A549 (cell line): Measurements from ENCODE around the gene RTN3. TPM values are rescaled to one million over a fixed set of nuclear protein-coding genes. Genes with fewer than 3 reads are reported as not detected.

Experiments used
- ATAC-seq, 2 experiments: fragments of 200-7000 bp in 1 of 2; fragments of >200 bp in 1 of 2; cut with Nextera tagmentation in 1 of 2; cut with Tn5 transposase in 1 of 2; 3 replicates each; pipeline versions ENCODE4 v1.8.0 to v1.9.1; 2018 to 2020; ENCODE audit warnings: mild to moderate bottlenecking in 1 of 2, moderate library complexity in 1 of 2
- CTCF ChIA-PET: fragments of 300-600 bp; sonication (Branson Sonifier 250); formaldehyde crosslinking; extraction: SDS; loops from one replicate; lab custom pipeline; 2021; ENCODE audit warnings: antibody characterized with exemption, inconsistent platforms; lab: Yijun Ruan, JAX
- POLR2A ChIA-PET: fragments of 350-600 bp; formaldehyde crosslinking; extraction: SDS; loops from one replicate; lab custom pipeline; 2021; ENCODE audit warnings: antibody characterized with exemption, inconsistent platforms; lab: Yijun Ruan, JAX
- DNase-seq, 2 experiments: peaks; one replicate each; pipeline versions ENCODE4 v3.0.0 to v3.0.0-alpha.2; 2011 to 2016; ENCODE audit warnings: low read depth in 1 of 2, low spot score in 1 of 2
- FAIRE-seq: peaks from 2 replicates; lab custom pipeline; 2011; peaks lifted over from hg19 to GRCh38; lab: Jason Lieb, UNC
- H3K27ac ChIP-seq, 2 experiments: fragments of >200 bp; sonication (Bioruptor Twin); formaldehyde crosslinking; 3 replicates each; pipeline ENCODE4 v1.5.1; 2016 to 2017
- H3K4me1 ChIP-seq: fragments of >200 bp; sonication (Bioruptor Twin); formaldehyde crosslinking; 3 replicates; pipeline ENCODE4 v1.6.1; 2016
- H3K4me2 ChIP-seq: fragments of >200 bp; sonication (Bioruptor Twin); formaldehyde crosslinking; 3 replicates; pipeline ENCODE4 v1.6.1; 2016
- H3K4me3 ChIP-seq: fragments of >200 bp; sonication (Bioruptor Twin); formaldehyde crosslinking; 3 replicates; pipeline ENCODE4 v1.5.1; 2016
- H3K9me3 ChIP-seq: fragments of >200 bp; sonication (Bioruptor Twin); formaldehyde crosslinking; 3 replicates; pipeline ENCODE4 v1.6.1; 2016
- CBX2 ChIP-seq: fragments of 200-600 bp; sonication (generic); IDR thresholded peaks from 2 replicates; pipeline ENCODE4 v1.6.1; 2016; ENCODE audit warnings: low read depth, mild to moderate bottlenecking, borderline replicate concordance
- CEBPB ChIP-seq, 2 experiments: fragments of >200 bp in 1 of 2; sonication (Bioruptor Twin) in 1 of 2; formaldehyde crosslinking in 1 of 2; IDR thresholded peaks; 2 replicates each; pipeline ENCODE4 v1.6.1; 2012 to 2016
- CHD4 ChIP-seq: fragments of 200-600 bp; sonication (generic); IDR thresholded peaks from 2 replicates; pipeline ENCODE4 v1.6.1; 2016; ENCODE audit warnings: antibody characterized with exemption, mild to moderate bottlenecking, borderline replicate concordance
- EHMT2 ChIP-seq: fragments of 200-600 bp; sonication (generic); IDR thresholded peaks from 2 replicates; pipeline ENCODE4 v1.6.1; 2016; ENCODE audit warnings: antibody characterized with exemption, low read depth, mild to moderate bottlenecking, moderate library complexity
- FOSL2 ChIP-seq, 2 experiments: fragments of 450-650 bp in 1 of 2; fragments of >200 bp in 1 of 2; sonication (Bioruptor Twin) in 1 of 2; formaldehyde crosslinking; IDR thresholded peaks; 2 replicates each; pipeline versions ENCODE4 v1.5.0 to v1.6.1; 2016 to 2020; ENCODE audit warnings: mild to moderate bottlenecking in 1 of 2, moderate library complexity in 1 of 2
- GATA3 ChIP-seq: IDR thresholded peaks from 2 replicates; pipeline ENCODE4 v1.6.1; 2012; ENCODE audit warnings: borderline replicate concordance
- JUN ChIP-seq, 2 experiments: fragments of >200 bp; sonication (Bioruptor Twin); formaldehyde crosslinking; IDR thresholded peaks; 2 replicates in 1 of 2; 3 replicates in 1 of 2; pipeline ENCODE4 v1.6.1; 2016 to 2017
- KDM1A ChIP-seq: fragments of 200-600 bp; sonication (generic); IDR thresholded peaks from 2 replicates; pipeline ENCODE4 v1.6.1; 2016; ENCODE audit warnings: low read depth, mild to moderate bottlenecking
- MAX ChIP-seq: IDR thresholded peaks from 2 replicates; pipeline ENCODE4 v1.6.1; 2012
- POLR2AphosphoS2 ChIP-seq: conservative IDR thresholded peaks from 2 replicates; pipeline ENCODE4 v1.6.1; 2012; ENCODE audit warnings: low read length, improper control_type of control experiment, inconsistent platforms
- RAD21 ChIP-seq, 2 experiments: fragments of >200 bp in 1 of 2; sonication (Bioruptor Twin) in 1 of 2; formaldehyde crosslinking in 1 of 2; IDR thresholded peaks in 1 of 2; conservative IDR thresholded peaks in 1 of 2; 2 replicates in 1 of 2; 3 replicates in 1 of 2; pipeline ENCODE4 v1.6.1; 2012 to 2018; ENCODE audit warnings: inconsistent platforms in 1 of 2
- RCOR1 ChIP-seq: fragments of 150-350 bp; IDR thresholded peaks from 2 replicates; pipeline ENCODE4 v1.6.1; 2014; ENCODE audit warnings: antibody characterized with exemption, low read length, low read depth
- RFX5 ChIP-seq: fragments of 450-650 bp; IDR thresholded peaks from 2 replicates; pipeline ENCODE4 v1.7.1; 2014; ENCODE audit warnings: antibody characterized with exemption, mild to moderate bottlenecking, moderate library complexity
- RNF2 ChIP-seq: fragments of 200-600 bp; sonication (generic); IDR thresholded peaks from 2 replicates; pipeline ENCODE4 v1.6.1; 2016; ENCODE audit warnings: low read depth, mild to moderate bottlenecking, antibody characterized with exemption, moderate library complexity, borderline replicate concordance
- TP53 ChIP-seq: fragments of 250-450 bp; sonication (Bioruptor Pico); IDR thresholded peaks from 2 replicates; pipeline ENCODE4 v1.5.0; 2021; ENCODE audit warnings: mild to moderate bottlenecking, moderate library complexity
- ZC3H11A ChIP-seq: fragments of 450-650 bp; IDR thresholded peaks from 2 replicates; pipeline ENCODE4 v1.6.1; 2014; ENCODE audit warnings: antibody characterized with exemption, mild to moderate bottlenecking
- ZFP36 ChIP-seq: fragments of 450-650 bp; IDR thresholded peaks from 2 replicates; pipeline ENCODE4 v1.6.1; 2014; ENCODE audit warnings: borderline replicate concordance; ENCODE audit not compliant: partially characterized antibody
- ZNF302 ChIP-seq: fragments of 250-450 bp; sonication (Bioruptor Pico); IDR thresholded peaks from 2 replicates; pipeline ENCODE4 v1.9.0; 2021; ENCODE audit warnings: inconsistent platforms, mild to moderate bottlenecking, moderate library complexity
- WGBS: methylation state at CpG from one replicate; pipeline ENCODE4 v1.1.6; 2017; ENCODE audit errors: missing lambda C conversion rate; 5-methylcytosine and 5-hydroxymethylcytosine counted together
- polyA plus RNA-seq, 4 experiments: library from polyadenylated mRNA; depleted of rRNA in 3 of 4; stranded (reverse); fragments of >200 nt; fragmentation: RNase III in 1 of 4; extraction: RNeasy Plus Mini Kit Qiagen cat#74134 plus additional on column Dnase treatment in 1 of 4; gene quantifications; 2 replicates in 3 of 4; 3 replicates in 1 of 4; pipeline ENCODE4 v1.2.3, GENCODE V29; 2011 to 2017
- TF ChIP-seq, protein P1 (sequence below): fragments of >200 bp; sonication (Bioruptor Twin); formaldehyde crosslinking; IDR thresholded peaks from 3 replicates; pipeline ENCODE4 v1.5.1; 2016

The RTN3 gene
- polyA plus RNA-seq, 2 of the 4 experiments (the other 2 are of a cell fraction): 108 to 196 TPM

- WGBS: 88% methylated on average over 13 of the region's 13 CpGs
- CTCF ChIA-PET: interaction anchor here (0.6 to 2.7 kb wide), 10 partner anchors 9 to 692 kb away, joined by 3 to 13 read pairs (median 4); partner anchors contain the start of genes ATL3 and ZFTA
- ATAC-seq: peak; percentile 64 to 78; a peak in 5 of 6 replicates
Measured at GRCh38 chr11:63745304-63746170, 64.2 kb downstream of the RTN3 start.

GRCh38 chr11:63747011-63747410, 65.7 kb downstream of the RTN3 start:
- no peak for DNase-seq
- 82% methylated on average over 3 of the region's 3 CpGs for whole genome bisulfite sequencing
- H3K27ac ChIP-seq: no peak overlapping the region
- CTCF ChIA-PET: interaction anchor here (0.9 to 2.7 kb wide), 4 partner anchors 11 to 199 kb away, joined by 3 to 13 read pairs (median 6); no protein-coding TSS in a partner anchor
- no peak for ATAC-seq
- H3K4me3 ChIP-seq: no peak overlapping the region
- FAIRE-seq: no peak
- no peaks in the 10 kb centered on the region for H3K4me1 ChIP-seq
- POLR2A ChIA-PET: no interaction called here
- no peak overlapping the region for H3K4me2 ChIP-seq
- H3K9me3 ChIP-seq: no peaks in the 10 kb centered on the region
- TF ChIP-seq RAD21 (conservative IDR thresholded peaks at IDR 0.05 in 1 of 2, IDR thresholded peaks at IDR 0.05 in 1 of 2) (no peak), TP53 (CRISPR knock-in tag) (no peak), ZFP36 (no peak), CBX2 (no peak), ZC3H11A (no peak), GATA3 (no peak), ZNF302 (CRISPR knock-in tag) (no peak), RCOR1 (no peak), POLR2AphosphoS2 (no peak), RFX5 (no peak), CEBPB (IDR thresholded peaks at IDR 0.05) (no peak), KDM1A (no peak), JUN (IDR thresholded peaks at IDR 0.05) (no peak), MAX (no peak)

More at GRCh38 chr11:63745304-63746170, 64.2 kb downstream of the RTN3 start:
- H3K4me1 ChIP-seq: no peaks in the 10 kb centered on the region
- H3K4me2 ChIP-seq: no peak overlapping the region
- no peaks in the 10 kb centered on the region for H3K9me3 ChIP-seq
- POLR2A ChIA-PET: no interaction called here
- H3K27ac ChIP-seq: no peak overlapping the region
- TF ChIP-seq, protein P1, sequence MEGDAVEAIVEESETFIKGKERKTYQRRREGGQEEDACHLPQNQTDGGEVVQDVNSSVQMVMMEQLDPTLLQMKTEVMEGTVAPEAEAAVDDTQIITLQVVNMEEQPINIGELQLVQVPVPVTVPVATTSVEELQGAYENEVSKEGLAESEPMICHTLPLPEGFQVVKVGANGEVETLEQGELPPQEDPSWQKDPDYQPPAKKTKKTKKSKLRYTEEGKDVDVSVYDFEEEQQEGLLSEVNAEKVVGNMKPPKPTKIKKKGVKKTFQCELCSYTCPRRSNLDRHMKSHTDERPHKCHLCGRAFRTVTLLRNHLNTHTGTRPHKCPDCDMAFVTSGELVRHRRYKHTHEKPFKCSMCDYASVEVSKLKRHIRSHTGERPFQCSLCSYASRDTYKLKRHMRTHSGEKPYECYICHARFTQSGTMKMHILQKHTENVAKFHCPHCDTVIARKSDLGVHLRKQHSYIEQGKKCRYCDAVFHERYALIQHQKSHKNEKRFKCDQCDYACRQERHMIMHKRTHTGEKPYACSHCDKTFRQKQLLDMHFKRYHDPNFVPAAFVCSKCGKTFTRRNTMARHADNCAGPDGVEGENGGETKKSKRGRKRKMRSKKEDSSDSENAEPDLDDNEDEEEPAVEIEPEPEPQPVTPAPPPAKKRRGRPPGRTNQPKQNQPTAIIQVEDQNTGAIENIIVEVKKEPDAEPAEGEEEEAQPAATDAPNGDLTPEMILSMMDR: peak; percentile 42
- no peak for TF ChIP-seq CHD4
- TF ChIP-seq RAD21 (conservative IDR thresholded peaks at IDR 0.05 in 1 of 2, IDR thresholded peaks at IDR 0.05 in 1 of 2): peak in 1 of 2 experiments; percentile 40; a peak in 2 of 5 replicates
- no peak for DNase-seq
- H3K4me3 ChIP-seq: no peak overlapping the region
- FAIRE-seq: no peak

DNA sequence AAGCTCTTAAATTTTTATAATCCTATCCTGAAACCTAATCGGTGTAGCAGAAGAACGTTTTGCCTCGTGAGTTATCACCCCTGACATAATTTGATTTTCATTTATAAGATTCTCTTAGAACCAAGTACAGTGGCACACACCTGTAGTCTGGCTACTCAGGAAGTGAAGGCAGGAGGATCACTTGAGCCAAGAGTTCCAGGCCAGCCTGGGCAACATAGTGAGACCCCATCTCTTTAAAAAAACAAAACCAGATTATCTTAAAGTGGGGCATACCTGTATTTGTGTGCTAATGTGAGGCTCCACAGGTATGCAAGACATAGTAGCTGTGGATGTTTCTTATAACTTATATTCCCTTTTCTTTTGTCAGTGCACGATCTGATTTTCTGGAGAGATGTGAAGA, 68.3 kb downstream of the RTN3 start:
- ChIA-PET POLR2A (no interaction called here), CTCF (interaction anchor here (0.7 to 2.3 kb wide), 5 partner anchors 9 to 123 kb away, joined by 3 to 9 read pairs (median 3); partner anchors contain the start of genes ATL3 and ZFTA)
- Histone ChIP-seq H3K27ac (no peak overlapping the region), H3K9me3 (no peaks in the 10 kb centered on the region), H3K4me1 (no peaks in the 10 kb centered on the region), H3K4me3 (no peak overlapping the region), H3K4me2 (no peak overlapping the region)
- no peak for TF ChIP-seq RNF2
- no peak for TF ChIP-seq FOSL2 (IDR thresholded peaks at IDR 0.05)
- no peak for TF ChIP-seq FOSL2 (CRISPR knock-in tag; IDR thresholded peaks at IDR 0.05)
- no peak for TF ChIP-seq EHMT2
- TF ChIP-seq RAD21 (conservative IDR thresholded peaks at IDR 0.05 in 1 of 2, IDR thresholded peaks at IDR 0.05 in 1 of 2): no peak
- TF ChIP-seq MAX: no peak
- TF ChIP-seq ZNF302 (CRISPR knock-in tag): no peak
- DNase-seq: no peak
- ATAC-seq: no peak
- 89% methylated on average over 4 of the region's 4 CpGs for WGBS
- no peak for FAIRE-seq
